Erythroblast (primary cell): ENCODE results near the gene OPTC.

ENCODE experiments used
- DNase-seq, 2 experiments: peaks; one replicate each; lab custom pipeline; 2025; lab: John Stamatoyannopoulos, UW
- GATA1 ChIP-seq: IDR thresholded peaks from 2 replicates; pipeline ENCODE4 v1.6.1; 2011; ENCODE audit warnings: low read depth, mild to moderate bottlenecking, control low read depth, low read length, moderate library complexity
- POLR2A ChIP-seq: IDR thresholded peaks from 2 replicates; pipeline ENCODE4 v1.6.1; 2011; ENCODE audit warnings: mild to moderate bottlenecking, low read length

Gene OPTC

GRCh38 chr1:203521074-203521794 lies 27.3 kb downstream of the OPTC start:
- DNase-seq: no peak
- TF ChIP-seq GATA1: no peak
- TF ChIP-seq POLR2A: no peak

- TF ChIP-seq POLR2A (no peak), GATA1 (no peak)
- no peak for DNase-seq
These were observed 27.9 kb downstream of the OPTC start for GRCh38 chr1:203521812-203522211.

GRCh38 chr1:203522237-203522636 lies 28.3 kb downstream of the OPTC start:
- no peak for DNase-seq
- TF ChIP-seq POLR2A (no peak), GATA1 (no peak)

GRCh38 chr1:203523667-203524066 lies 29.7 kb downstream of the OPTC start:
- TF ChIP-seq POLR2A (no peak), GATA1 (no peak)
- DNase-seq: no peak

GRCh38 chr1:203524152-203524551 lies 30.2 kb downstream of the OPTC start:
- DNase-seq: no peak
- TF ChIP-seq POLR2A (no peak), GATA1 (no peak)

- no peak for DNase-seq
- TF ChIP-seq POLR2A (no peak), GATA1 (no peak)
These were observed 30.9 kb downstream of the OPTC start for GRCh38 chr1:203524824-203525223.

- DNase-seq: no peak
- TF ChIP-seq GATA1 (no peak), POLR2A (no peak)
These were observed 31.7 kb downstream of the OPTC start for GRCh38 chr1:203525685-203526084.

- no peak for TF ChIP-seq POLR2A
- TF ChIP-seq GATA1: no peak
These were observed 32.2 kb downstream of the OPTC start for GRCh38 chr1:203526130-203526529.

GRCh38 chr1:203526572-203526971 lies 32.6 kb downstream of the OPTC start:
- DNase-seq: no peak
- TF ChIP-seq POLR2A: no peak

More at GRCh38 chr1:203526130-203526529, 32.2 kb downstream of the OPTC start:
- DNase-seq: no peak

GRCh38 chr1:203527013-203527412 lies 33.1 kb downstream of the OPTC start:
- no peak for DNase-seq
- TF ChIP-seq GATA1 (no peak), POLR2A (no peak)

GRCh38 chr1:203528063-203528462 lies 34.1 kb downstream of the OPTC start:
- TF ChIP-seq POLR2A (no peak), GATA1 (no peak)
- DNase-seq: no peak

GRCh38 chr1:203528976-203529835 lies 35.3 kb downstream of the OPTC start:
- DNase-seq: no peak

GRCh38 chr1:203531063-203531462 lies 37.1 kb downstream of the OPTC start:
- no peak for DNase-seq
- TF ChIP-seq GATA1 (no peak), POLR2A (no peak)

More at GRCh38 chr1:203528976-203529835, 35.3 kb downstream of the OPTC start:
- TF ChIP-seq GATA1: no peak
- no peak for TF ChIP-seq POLR2A

GRCh38 chr1:203534012-203534411 lies 40.1 kb downstream of the OPTC start:
- TF ChIP-seq GATA1 (no peak), POLR2A (no peak)
- DNase-seq: no peak
